Measurements from ENCODE around the gene EYS. TPM values are rescaled to one million over a fixed set of nuclear protein-coding genes. Genes with fewer than 3 reads are reported as not detected.

The EYS gene
- total and polyA plus RNA-seq, 4 donors: 0.08 to 0.63 (median 0.36) TPM

DNA sequence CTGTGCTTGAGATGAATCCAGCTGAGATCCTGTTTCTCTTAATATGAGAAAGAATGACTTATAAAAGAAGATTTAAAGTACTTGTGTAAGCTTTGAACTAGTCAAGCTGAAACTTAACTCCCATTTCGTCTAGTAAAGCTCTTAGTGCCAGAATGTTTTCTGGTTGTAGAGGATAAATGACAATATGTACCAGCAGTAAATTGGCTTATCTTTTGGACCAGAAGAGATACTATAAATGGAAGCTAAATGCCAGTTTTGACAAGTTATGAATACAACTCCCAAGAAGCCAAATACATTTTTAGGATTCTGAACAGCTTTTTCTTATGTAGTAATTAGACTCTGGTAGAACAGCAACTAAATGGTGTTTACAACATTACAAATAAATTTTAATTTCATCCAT is 608.7 kb downstream of the EYS start:
- TF ChIP-seq REST (IDR thresholded peaks at IDR 0.05) (no peak), EGR1 (IDR thresholded peaks at IDR 0.05; ENCODE audit: low read depth in 2 of 2) (no peak), HNF4A (conservative IDR thresholded peaks at IDR 0.05) (no peak), YY1 (IDR thresholded peaks at IDR 0.05) (no peak), GABPA (IDR thresholded peaks at IDR 0.05 in 1 of 2, conservative IDR thresholded peaks at IDR 0.05 in 1 of 2) (no peak)
- TF ChIP-seq, protein P1, sequence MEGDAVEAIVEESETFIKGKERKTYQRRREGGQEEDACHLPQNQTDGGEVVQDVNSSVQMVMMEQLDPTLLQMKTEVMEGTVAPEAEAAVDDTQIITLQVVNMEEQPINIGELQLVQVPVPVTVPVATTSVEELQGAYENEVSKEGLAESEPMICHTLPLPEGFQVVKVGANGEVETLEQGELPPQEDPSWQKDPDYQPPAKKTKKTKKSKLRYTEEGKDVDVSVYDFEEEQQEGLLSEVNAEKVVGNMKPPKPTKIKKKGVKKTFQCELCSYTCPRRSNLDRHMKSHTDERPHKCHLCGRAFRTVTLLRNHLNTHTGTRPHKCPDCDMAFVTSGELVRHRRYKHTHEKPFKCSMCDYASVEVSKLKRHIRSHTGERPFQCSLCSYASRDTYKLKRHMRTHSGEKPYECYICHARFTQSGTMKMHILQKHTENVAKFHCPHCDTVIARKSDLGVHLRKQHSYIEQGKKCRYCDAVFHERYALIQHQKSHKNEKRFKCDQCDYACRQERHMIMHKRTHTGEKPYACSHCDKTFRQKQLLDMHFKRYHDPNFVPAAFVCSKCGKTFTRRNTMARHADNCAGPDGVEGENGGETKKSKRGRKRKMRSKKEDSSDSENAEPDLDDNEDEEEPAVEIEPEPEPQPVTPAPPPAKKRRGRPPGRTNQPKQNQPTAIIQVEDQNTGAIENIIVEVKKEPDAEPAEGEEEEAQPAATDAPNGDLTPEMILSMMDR (IDR thresholded peaks at IDR 0.05; ENCODE audit: low read depth, low read length, missing input control): no peak
- no peak overlapping the region for H3K27ac ChIP-seq (ENCODE audit: low read depth in 1 of 2, low read length in 2 of 2)
- H3K9ac ChIP-seq (ENCODE audit: low read depth in 1 of 2, low read length in 2 of 2): no peak overlapping the region
- H3K4me1 ChIP-seq (ENCODE audit: control insufficient read depth in 4 of 4, insufficient read depth in 4 of 4, low read length in 3 of 4): no peaks in the 10 kb centered on the region
- no peaks in the 10 kb centered on the region for H3K36me3 ChIP-seq (ENCODE audit: control insufficient read depth in 4 of 4, insufficient read depth in 3 of 4, low read depth in 1 of 4, low read length in 3 of 4)
- H3K4me3 ChIP-seq (ENCODE audit: low read depth in 1 of 3, low read length in 3 of 3): no peak overlapping the region
- no peaks in the 10 kb centered on the region for H3K27me3 ChIP-seq (ENCODE audit: control insufficient read depth in 4 of 4, insufficient read depth in 4 of 4, low read length in 3 of 4)
- no peaks in the 10 kb centered on the region for H3K9me3 ChIP-seq (ENCODE audit: control insufficient read depth in 4 of 4, low read length in 3 of 4)
- no peak for DNase-seq (ENCODE audit: low spot score)
- 37% methylated on average over 1 of the region's 1 CpG for WGBS

- H3K36me3 ChIP-seq (ENCODE audit: control insufficient read depth in 4 of 4, insufficient read depth in 3 of 4, low read depth in 1 of 4, low read length in 3 of 4): no peaks in the 10 kb centered on the region
- H3K9me3 ChIP-seq (ENCODE audit: control insufficient read depth in 4 of 4, low read length in 3 of 4): no peaks in the 10 kb centered on the region
- H3K27me3 ChIP-seq (ENCODE audit: control insufficient read depth in 4 of 4, insufficient read depth in 4 of 4, low read length in 3 of 4): no peaks in the 10 kb centered on the region
- no peak for DNase-seq (ENCODE audit: low spot score)
- H3K4me1 ChIP-seq (ENCODE audit: control insufficient read depth in 4 of 4, insufficient read depth in 4 of 4, low read length in 3 of 4): no peaks in the 10 kb centered on the region
- H3K4me3 ChIP-seq (ENCODE audit: low read depth in 1 of 3, low read length in 3 of 3): no peak overlapping the region
- WGBS: 91% methylated on average over 8 of the region's 8 CpGs
- no peak for TF ChIP-seq RXRA (IDR thresholded peaks at IDR 0.05)
- TF ChIP-seq EGR1 (IDR thresholded peaks at IDR 0.05; ENCODE audit: low read depth in 2 of 2): no peak
- TF ChIP-seq JUND (IDR thresholded peaks at IDR 0.05): no peak
- no peak for TF ChIP-seq RAD21 (IDR thresholded peaks at IDR 0.05)
- TF ChIP-seq, protein P2, sequence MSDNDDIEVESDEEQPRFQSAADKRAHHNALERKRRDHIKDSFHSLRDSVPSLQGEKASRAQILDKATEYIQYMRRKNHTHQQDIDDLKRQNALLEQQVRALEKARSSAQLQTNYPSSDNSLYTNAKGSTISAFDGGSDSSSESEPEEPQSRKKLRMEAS (IDR thresholded peaks at IDR 0.05): no peak
- TF ChIP-seq HNF4G (IDR thresholded peaks at IDR 0.05): no peak
- no peak for TF ChIP-seq NR2F2 (IDR thresholded peaks at IDR 0.05)
- TF ChIP-seq, protein P1 (IDR thresholded peaks at IDR 0.05; ENCODE audit: low read depth, low read length, missing input control): no peak
- TF ChIP-seq, protein P3, sequence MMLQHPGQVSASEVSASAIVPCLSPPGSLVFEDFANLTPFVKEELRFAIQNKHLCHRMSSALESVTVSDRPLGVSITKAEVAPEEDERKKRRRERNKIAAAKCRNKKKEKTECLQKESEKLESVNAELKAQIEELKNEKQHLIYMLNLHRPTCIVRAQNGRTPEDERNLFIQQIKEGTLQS (IDR thresholded peaks at IDR 0.05): no peak
- TF ChIP-seq FOXA1 (IDR thresholded peaks at IDR 0.05): no peak
- TF ChIP-seq SP1 (IDR thresholded peaks at IDR 0.05): no peak
- TF ChIP-seq TAF1 (conservative IDR thresholded peaks at IDR 0.05): no peak
- H3K27ac ChIP-seq (ENCODE audit: low read depth in 1 of 2, low read length in 2 of 2): no peak overlapping the region
- H3K9ac ChIP-seq (ENCODE audit: low read depth in 1 of 2, low read length in 2 of 2): no peak overlapping the region
These were observed 615.5 kb downstream of the EYS start for GRCh38 chr6:65091561-65091960.
